ENCODE measurements around the gene SLC37A2.

The SLC37A2 gene

GRCh38 chr11:125112208-125112604 is 49.1 kb downstream of the SLC37A2 start:
- FAIRE-seq, result peak; percentile 79

- no peak for FAIRE-seq
These were observed 51.4 kb downstream of the SLC37A2 start for GRCh38 chr11:125114518-125114917.

GRCh38 chr11:125117429-125117828 is 54.3 kb downstream of the SLC37A2 start:
- FAIRE-seq, result no peak

- FAIRE-seq, result no peak
These were observed 60.3 kb downstream of the SLC37A2 start for GRCh38 chr11:125123194-125123946.

GRCh38 chr11:125123947-125124617 is 61.0 kb downstream of the SLC37A2 start:
- no peak for FAIRE-seq

- no peak for FAIRE-seq
These were observed 61.5 kb downstream of the SLC37A2 start for GRCh38 chr11:125124618-125124992.

- FAIRE-seq, result no peak
These were observed 65.3 kb downstream of the SLC37A2 start for GRCh38 chr11:125128450-125128849.

- no peak for FAIRE-seq
These were observed 66.3 kb downstream of the SLC37A2 start for GRCh38 chr11:125129316-125129993.

GRCh38 chr11:125132071-125132470 is 69.0 kb downstream of the SLC37A2 start:
- FAIRE-seq, result no peak

GRCh38 chr11:125132596-125132995 is 69.5 kb downstream of the SLC37A2 start:
- no peak for FAIRE-seq

GRCh38 chr11:125136001-125136400 is 72.9 kb downstream of the SLC37A2 start:
- FAIRE-seq, result no peak

- FAIRE-seq, result no peak
These were observed 75.9 kb downstream of the SLC37A2 start for GRCh38 chr11:125138966-125139365.

GRCh38 chr11:125139778-125140177 is 76.7 kb downstream of the SLC37A2 start:
- FAIRE-seq, result no peak

Data from islet of Langerhans (tissue), 1 donor.